ENCODE results near the gene HSD17B14.

Gene HSD17B14

GRCh38 chr19:48841571-48841970 is 5.3 kb upstream of the HSD17B14 start:
- Histone ChIP-seq H3K27ac (replicated peaks) (no peak overlapping the region), H3K4me3 (replicated peaks; ENCODE audit: insufficient read depth, low read length) (no peak overlapping the region), H3K27me3 (ENCODE audit: insufficient read depth, poor library complexity, severe bottlenecking) (no peaks in the 10 kb centered on the region)
- DNase-seq (ENCODE audit: low read depth in 1 of 2, low spot score in 1 of 2), result no peak
- TF ChIP-seq GABPA (IDR thresholded peaks at IDR 0.05; ENCODE audit: low read depth), result no peak
- TF ChIP-seq SPI1 (IDR thresholded peaks at IDR 0.05; ENCODE audit: borderline replicate concordance, low read depth), result no peak
- no peak for TF ChIP-seq REST (IDR thresholded peaks at IDR 0.05; ENCODE audit: insufficient replicate concordance, low read depth)
- no peak for TF ChIP-seq CTCF (IDR thresholded peaks at IDR 0.05; ENCODE audit: insufficient read depth, low read length)
- no peak for TF ChIP-seq POLR2AphosphoS5 (IDR thresholded peaks at IDR 0.05; ENCODE audit: low read depth)

GRCh38 chr19:48841047-48841446 is 4.8 kb upstream of the HSD17B14 start:
- Histone ChIP-seq H3K27me3 (ENCODE audit: insufficient read depth, poor library complexity, severe bottlenecking) (no peaks in the 10 kb centered on the region), H3K4me3 (replicated peaks; ENCODE audit: insufficient read depth, low read length) (no peak overlapping the region), H3K27ac (replicated peaks) (no peak overlapping the region)
- no peak for DNase-seq (ENCODE audit: low read depth in 1 of 2, low spot score in 1 of 2)
- TF ChIP-seq SPI1 (IDR thresholded peaks at IDR 0.05; ENCODE audit: borderline replicate concordance, low read depth) (no peak), POLR2AphosphoS5 (IDR thresholded peaks at IDR 0.05; ENCODE audit: low read depth) (no peak), CTCF (IDR thresholded peaks at IDR 0.05; ENCODE audit: insufficient read depth, low read length) (no peak), REST (IDR thresholded peaks at IDR 0.05; ENCODE audit: insufficient replicate concordance, low read depth) (no peak), GABPA (IDR thresholded peaks at IDR 0.05; ENCODE audit: low read depth) (no peak)

GRCh38 chr19:48837687-48838086 is 1.4 kb upstream of the HSD17B14 start:
- DNase-seq (ENCODE audit: low read depth in 1 of 2, low spot score in 1 of 2), result no peak
- H3K4me3 ChIP-seq (replicated peaks; ENCODE audit: insufficient read depth, low read length), result no peak overlapping the region
- TF ChIP-seq POLR2AphosphoS5 (IDR thresholded peaks at IDR 0.05; ENCODE audit: low read depth) (no peak), CTCF (IDR thresholded peaks at IDR 0.05; ENCODE audit: insufficient read depth, low read length) (no peak), SPI1 (IDR thresholded peaks at IDR 0.05; ENCODE audit: borderline replicate concordance, low read depth) (no peak), GABPA (IDR thresholded peaks at IDR 0.05; ENCODE audit: low read depth) (no peak)
- H3K27ac ChIP-seq (replicated peaks), result no peak overlapping the region
- no peaks in the 10 kb centered on the region for H3K27me3 ChIP-seq (ENCODE audit: insufficient read depth, poor library complexity, severe bottlenecking)

GRCh38 chr19:48837051-48837524 is 797 bp upstream of the HSD17B14 start:
- Histone ChIP-seq H3K27ac (replicated peaks) (no peak overlapping the region), H3K27me3 (ENCODE audit: insufficient read depth, poor library complexity, severe bottlenecking) (no peaks in the 10 kb centered on the region), H3K4me3 (replicated peaks; ENCODE audit: insufficient read depth, low read length) (no peak overlapping the region)
- DNase-seq (ENCODE audit: low read depth in 1 of 2, low spot score in 1 of 2), result peak in 1 of 2 experiments; percentile 12
- TF ChIP-seq SPI1 (IDR thresholded peaks at IDR 0.05; ENCODE audit: borderline replicate concordance, low read depth), result no peak
- no peak for TF ChIP-seq CTCF (IDR thresholded peaks at IDR 0.05; ENCODE audit: insufficient read depth, low read length)
- no peak for TF ChIP-seq GABPA (IDR thresholded peaks at IDR 0.05; ENCODE audit: low read depth)
- TF ChIP-seq POLR2AphosphoS5 (IDR thresholded peaks at IDR 0.05; ENCODE audit: low read depth), result no peak
- TF ChIP-seq REST (IDR thresholded peaks at IDR 0.05; ENCODE audit: insufficient replicate concordance, low read depth), result no peak

Measured in HL-60 (cell line).